Sigmoid colon (tissue), 7 donors: ENCODE results near the gene SYNGR1. TPM values are rescaled to one million over a fixed set of nuclear protein-coding genes. Genes with fewer than 3 reads are reported as not detected.

Source experiments
- DNase-seq: peaks from one replicate; pipeline ENCODE4 v3.0.0-alpha.2; 2019
- H3K27ac ChIP-seq, 4 donors: fragments of 200-600 bp; sonication (generic); one replicate each; pipeline ENCODE4 v1.5.1; 2016 to 2019; ENCODE audit warnings: mild to moderate bottlenecking in 1 of 4
- H3K27me3 ChIP-seq, 3 donors: fragments of 200-600 bp; sonication (generic); one replicate each; pipeline ENCODE4 v1.5.1; 2019; ENCODE audit warnings: mild to moderate bottlenecking in 1 of 3
- H3K36me3 ChIP-seq, 4 donors: fragments of 200-600 bp; sonication (generic); one replicate each; pipeline ENCODE4 v1.5.1; 2016 to 2019
- H3K4me1 ChIP-seq, 4 donors: fragments of 200-600 bp; sonication (generic); one replicate each; pipeline ENCODE4 v1.5.1; 2017 to 2019
- H3K4me3 ChIP-seq, 4 donors: fragments of 200-600 bp; sonication (generic); one replicate each; pipeline ENCODE4 v1.5.1; 2017 to 2019; ENCODE audit warnings: mild to moderate bottlenecking in 2 of 4, moderate library complexity in 1 of 4
- H3K9me3 ChIP-seq, 4 donors: fragments of 200-600 bp in 3 of 4; sonication (generic) in 3 of 4; one replicate each; pipeline versions ENCODE4 v1.5.1 to v1.6.1; 2013 to 2019
- EP300 ChIP-seq, 4 donors: sonication (generic); formaldehyde crosslinking; IDR thresholded peaks; one replicate each; pipeline ENCODE4 v1.6.1; 2017; ENCODE audit warnings: antibody characterized with exemption in 4 of 4
- POLR2A ChIP-seq, 2 donors: fragments of 450-650 bp; IDR thresholded peaks; one replicate each; pipeline ENCODE4 v1.6.1; 2016; ENCODE audit warnings: antibody characterized with exemption in 2 of 2, mild to moderate bottlenecking in 2 of 2, moderate library complexity in 2 of 2
- POLR2AphosphoS5 ChIP-seq, 4 donors: sonication (generic); formaldehyde crosslinking; IDR thresholded peaks; one replicate each; pipeline ENCODE4 v1.6.1; 2017; ENCODE audit warnings: antibody characterized with exemption in 4 of 4
- WGBS, 2 donors: extraction: QIAGEN DNeasy Blood & Tissue Kit; methylation state at CpG; one replicate each; pipeline ENCODE4 v1.1.7; 2013; 5-methylcytosine and 5-hydroxymethylcytosine counted together
- intact Hi-C: fragments of 100-400 bp; cut with DNase I; formaldehyde crosslinking; loops from one replicate; pipeline ENCODE4 v1.15.1; 2023
- polyA plus RNA-seq, 3 donors: library from polyadenylated mRNA; stranded (reverse); fragments of 200-250 nt; gene quantifications; one replicate each; pipeline ENCODE4 v1.2.3, GENCODE V29; 2013
- total RNA-seq, 4 donors: library from RNA; depleted of rRNA; stranded (reverse); fragments of >200 nt; gene quantifications; one replicate each; pipeline ENCODE4 v1.1.0, GENCODE V29; 2016
- TF ChIP-seq, protein P1 (sequence below), 4 experiments: fragments of 450-650 bp in 3 of 4; fragments of 200-600 bp in 1 of 4; IDR thresholded peaks; one replicate each; pipeline ENCODE4 v1.5.1; 2016 to 2019; ENCODE audit warnings: antibody characterized with exemption in 4 of 4, mild to moderate bottlenecking in 3 of 4, moderate library complexity in 2 of 4
- donor health status: healthy with polysubstance abuse.
- donor health status: Bipolar disorder and iron deficiency.
- donor health status: healthy.

The SYNGR1 gene
- total and polyA plus RNA-seq, 7 donors = 0.69 to 29.4 (median 14.5) TPM

DNA sequence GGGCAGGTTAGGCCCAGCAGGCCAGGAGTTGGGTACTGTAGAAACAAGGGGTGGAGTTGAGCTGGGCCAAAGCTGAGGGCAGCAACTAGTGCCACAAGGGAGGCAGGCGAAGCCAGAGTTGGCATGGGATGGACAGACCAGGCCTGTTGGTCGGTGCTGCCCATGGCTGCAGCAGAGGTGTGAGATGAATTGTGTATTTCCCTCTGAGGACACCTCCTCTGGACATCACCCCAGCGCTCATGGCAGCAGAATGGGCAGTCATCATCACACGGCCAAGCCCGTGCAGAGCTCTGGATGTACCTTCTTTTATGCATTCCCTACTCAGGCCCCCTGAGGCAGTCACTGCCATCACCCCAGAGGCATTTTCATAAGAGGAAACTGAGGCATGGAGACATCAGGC is 70.1 kb downstream of the SYNGR1 start:
- Histone ChIP-seq H3K27me3 (no peaks in the 10 kb centered on the region), H3K4me3 (no peak overlapping the region), H3K9me3 (no peaks in the 10 kb centered on the region), H3K36me3 (peaks cover 46 to 92% (median 69%) of the 10 kb centered on the region in 4 donors), H3K27ac (no peak overlapping the region), H3K4me1 (no peaks in the 10 kb centered on the region)
- intact Hi-C loops = no loop called here
- WGBS, 2 donors = 95 to 98% methylated on average over 5 of the region's 5 CpGs
- no peak for DNase-seq
- TF ChIP-seq POLR2AphosphoS5 (IDR thresholded peaks at IDR 0.05) (no peak), EP300 (IDR thresholded peaks at IDR 0.05) (no peak), POLR2A (IDR thresholded peaks at IDR 0.05) (no peak)

DNA sequence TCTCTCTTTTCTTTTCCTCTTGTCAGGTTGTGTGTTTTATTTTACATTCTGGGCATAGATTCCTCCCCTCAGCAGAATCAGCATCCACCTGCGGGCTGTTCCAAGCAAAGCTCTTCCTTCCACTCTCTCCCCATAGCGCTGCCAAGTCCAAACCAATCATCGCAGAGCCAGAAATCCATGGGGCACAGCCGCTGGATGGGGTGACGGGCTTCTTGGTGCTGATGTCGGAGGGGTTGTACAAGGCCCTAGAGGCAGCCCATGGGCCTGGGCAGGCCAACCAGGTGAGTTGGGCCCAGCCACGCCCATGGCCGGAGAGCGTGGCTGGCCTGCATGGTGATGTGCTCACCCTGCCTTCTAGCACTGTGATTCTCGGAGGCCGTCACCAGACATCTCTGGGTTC is 71.9 kb downstream of the SYNGR1 start:
- Histone ChIP-seq H3K4me1 (no peaks in the 10 kb centered on the region), H3K4me3 (no peak overlapping the region), H3K9me3 (no peaks in the 10 kb centered on the region), H3K27me3 (no peaks in the 10 kb centered on the region), H3K27ac (no peak overlapping the region), H3K36me3 (peaks cover 40 to 82% (median 62%) of the 10 kb centered on the region in 4 donors)
- TF ChIP-seq, protein P1, sequence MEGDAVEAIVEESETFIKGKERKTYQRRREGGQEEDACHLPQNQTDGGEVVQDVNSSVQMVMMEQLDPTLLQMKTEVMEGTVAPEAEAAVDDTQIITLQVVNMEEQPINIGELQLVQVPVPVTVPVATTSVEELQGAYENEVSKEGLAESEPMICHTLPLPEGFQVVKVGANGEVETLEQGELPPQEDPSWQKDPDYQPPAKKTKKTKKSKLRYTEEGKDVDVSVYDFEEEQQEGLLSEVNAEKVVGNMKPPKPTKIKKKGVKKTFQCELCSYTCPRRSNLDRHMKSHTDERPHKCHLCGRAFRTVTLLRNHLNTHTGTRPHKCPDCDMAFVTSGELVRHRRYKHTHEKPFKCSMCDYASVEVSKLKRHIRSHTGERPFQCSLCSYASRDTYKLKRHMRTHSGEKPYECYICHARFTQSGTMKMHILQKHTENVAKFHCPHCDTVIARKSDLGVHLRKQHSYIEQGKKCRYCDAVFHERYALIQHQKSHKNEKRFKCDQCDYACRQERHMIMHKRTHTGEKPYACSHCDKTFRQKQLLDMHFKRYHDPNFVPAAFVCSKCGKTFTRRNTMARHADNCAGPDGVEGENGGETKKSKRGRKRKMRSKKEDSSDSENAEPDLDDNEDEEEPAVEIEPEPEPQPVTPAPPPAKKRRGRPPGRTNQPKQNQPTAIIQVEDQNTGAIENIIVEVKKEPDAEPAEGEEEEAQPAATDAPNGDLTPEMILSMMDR (IDR thresholded peaks at IDR 0.05) = no peak
- intact Hi-C loops = no loop called here
- DNase-seq = no peak
- WGBS, 2 donors = 96% methylated on average over 11 of the region's 11 CpGs

DNA sequence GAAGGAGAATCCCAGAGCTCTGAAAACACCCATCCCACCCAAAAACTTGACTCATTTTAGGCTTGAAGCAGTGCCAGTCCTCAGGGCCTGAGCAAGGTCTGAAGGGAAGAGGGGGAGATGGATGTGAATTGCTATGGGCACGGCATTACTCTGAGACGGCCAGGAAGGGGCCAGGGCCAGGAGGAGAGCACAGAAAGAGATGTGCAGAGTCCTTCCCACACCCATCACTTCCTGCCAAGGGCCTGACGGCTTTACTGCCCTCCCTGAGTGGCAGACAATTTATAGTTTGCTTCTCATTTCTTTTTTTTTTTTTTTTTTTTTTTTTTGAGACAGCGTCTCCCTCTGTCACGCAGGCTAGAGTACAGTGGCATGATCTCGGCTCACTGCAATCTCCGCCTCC is 72.3 kb downstream of the SYNGR1 start:
- intact Hi-C loops = no loop called here
- TF ChIP-seq POLR2AphosphoS5 (IDR thresholded peaks at IDR 0.05) = no peak
- TF ChIP-seq, protein P1 (IDR thresholded peaks at IDR 0.05) = no peak
- no peak for TF ChIP-seq EP300 (IDR thresholded peaks at IDR 0.05)
- TF ChIP-seq POLR2A (IDR thresholded peaks at IDR 0.05) = no peak
- peaks cover 40 to 82% (median 62%) of the 10 kb centered on the region in 4 donors for H3K36me3 ChIP-seq

DNA sequence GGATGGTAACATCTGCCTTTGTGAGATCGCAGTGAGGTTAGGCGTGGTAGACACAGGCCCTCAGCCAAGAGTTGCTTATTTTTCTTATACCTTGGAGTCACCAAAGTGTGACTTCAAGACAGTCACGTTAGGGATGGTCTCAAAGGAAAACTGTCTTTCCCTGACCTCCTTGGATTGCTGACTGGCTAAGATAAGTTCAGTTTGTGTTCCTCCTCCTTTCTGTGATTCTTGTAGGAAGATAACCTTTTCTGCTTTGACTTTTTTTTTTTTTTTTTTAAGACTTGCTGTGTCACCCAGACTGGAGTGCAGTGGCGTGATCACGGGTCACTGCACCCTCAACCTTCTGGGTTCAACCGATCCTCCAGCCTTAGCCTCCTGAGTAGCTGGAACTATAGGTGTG is 72.9 kb downstream of the SYNGR1 start:
- no peak for DNase-seq
- Histone ChIP-seq H3K27ac (no peak overlapping the region), H3K4me3 (no peak overlapping the region), H3K9me3 (no peaks in the 10 kb centered on the region), H3K4me1 (no peaks in the 10 kb centered on the region), H3K27me3 (no peaks in the 10 kb centered on the region), H3K36me3 (peaks cover 41 to 82% (median 65%) of the 10 kb centered on the region in 4 donors)
- intact Hi-C loops = no loop called here
- TF ChIP-seq, protein P1 (IDR thresholded peaks at IDR 0.05) = no peak
- TF ChIP-seq POLR2A (IDR thresholded peaks at IDR 0.05) (no peak), EP300 (IDR thresholded peaks at IDR 0.05) (no peak), POLR2AphosphoS5 (IDR thresholded peaks at IDR 0.05) (no peak)
- WGBS, 2 donors = 82 to 95% methylated on average over 6 of the region's 6 CpGs

More for the DNA sequence above, 72.3 kb downstream of the SYNGR1 start:
- 78 to 84% methylated on average over 7 of the region's 7 CpGs for WGBS, 2 donors
- Histone ChIP-seq H3K27ac (no peak overlapping the region), H3K9me3 (no peaks in the 10 kb centered on the region), H3K4me3 (no peak overlapping the region), H3K4me1 (no peaks in the 10 kb centered on the region), H3K27me3 (no peaks in the 10 kb centered on the region)
- DNase-seq = no peak

DNA sequence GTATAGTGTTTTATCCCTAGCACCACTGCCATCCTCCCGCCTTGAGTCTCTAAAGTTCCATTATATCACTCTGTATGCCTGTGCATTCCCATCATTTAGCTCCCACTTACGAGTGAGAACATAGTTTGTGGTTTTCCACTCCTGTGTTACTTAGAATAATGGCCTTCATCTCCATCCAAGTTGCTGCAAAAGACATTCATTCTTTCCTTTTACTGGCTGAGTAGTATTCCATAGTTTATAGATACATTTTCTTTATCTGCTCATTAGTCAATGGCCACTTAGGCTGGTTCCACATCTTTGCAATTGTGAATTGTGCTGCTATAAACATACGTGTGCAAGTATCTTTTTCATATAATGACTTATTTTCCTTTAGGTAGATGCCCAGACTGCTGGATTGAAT is 74.2 kb downstream of the SYNGR1 start:
- H3K36me3 ChIP-seq = peaks cover 39 to 82% (median 63%) of the 10 kb centered on the region in 4 donors
- H3K27me3 ChIP-seq = no peaks in the 10 kb centered on the region
- 96% methylated on average over 3 of the region's 3 CpGs for WGBS, 2 donors
- H3K27ac ChIP-seq = no peak overlapping the region
- DNase-seq = no peak
- TF ChIP-seq POLR2A (IDR thresholded peaks at IDR 0.05) (no peak), EP300 (IDR thresholded peaks at IDR 0.05) (no peak), POLR2AphosphoS5 (IDR thresholded peaks at IDR 0.05) (no peak)
- TF ChIP-seq, protein P1 (IDR thresholded peaks at IDR 0.05) = no peak
- no peaks in the 10 kb centered on the region for H3K4me1 ChIP-seq
- intact Hi-C loops = no loop called here
- H3K9me3 ChIP-seq = no peaks in the 10 kb centered on the region
- H3K4me3 ChIP-seq = no peak overlapping the region
